H9 (cell line): Measurements from ENCODE around the gene ZNF652. TPM values are rescaled to one million over a fixed set of nuclear protein-coding genes. Genes with fewer than 3 reads are reported as not detected.
A peak's percentile ranks its signal among the peaks of the same experiment; 100 is the strongest.

Source experiments
- DNase-seq: peaks from one replicate; pipeline ENCODE4 v3.0.0-alpha.2; 2017
- H2AFZ ChIP-seq: one replicate; pipeline ENCODE4 v1.6.1; 2013; ENCODE audit warnings: mild to moderate bottlenecking, low read length, control low read depth, moderate library complexity
- H2AK5ac ChIP-seq: 2 replicates; pipeline ENCODE4 v1.6.1; 2013; ENCODE audit warnings: low read length, control low read depth, mixed read lengths; ENCODE audit not compliant: insufficient read length
- H2BK120ac ChIP-seq: one replicate; pipeline ENCODE4 v1.6.1; 2013; ENCODE audit warnings: low read depth, mild to moderate bottlenecking, low read length, control low read depth, inconsistent platforms; ENCODE audit not compliant: poor library complexity, severe bottlenecking
- H2BK12ac ChIP-seq: 2 replicates; pipeline ENCODE4 v1.6.1; 2013; ENCODE audit warnings: low read length, control low read depth, mixed read lengths, low read depth; ENCODE audit not compliant: insufficient read length
- H2BK15ac ChIP-seq: 2 replicates; pipeline ENCODE4 v1.6.1; 2013; ENCODE audit warnings: low read depth, low read length, control low read depth
- H2BK20ac ChIP-seq: one replicate; pipeline ENCODE4 v1.6.1; 2013; ENCODE audit warnings: low read depth, mild to moderate bottlenecking, low read length, control low read depth, inconsistent platforms; ENCODE audit not compliant: poor library complexity, severe bottlenecking
- H2BK5ac ChIP-seq: 2 replicates; pipeline ENCODE4 v1.6.1; 2013; ENCODE audit warnings: low read length, control low read depth, mixed read lengths; ENCODE audit not compliant: insufficient read length
- H3K14ac ChIP-seq: 2 replicates; pipeline ENCODE4 v1.6.1; 2013; ENCODE audit warnings: low read length, control low read depth; ENCODE audit not compliant: insufficient read depth
- H3K18ac ChIP-seq: 2 replicates; pipeline ENCODE4 v1.6.1; 2013; ENCODE audit warnings: low read depth, mild to moderate bottlenecking, mixed read lengths, low read length, control low read depth; ENCODE audit not compliant: insufficient read length
- H3K23ac ChIP-seq: 2 replicates; pipeline ENCODE4 v1.6.1; 2013; ENCODE audit warnings: low read length, control low read depth, mixed read lengths, low read depth; ENCODE audit not compliant: insufficient read length
- H3K23me2 ChIP-seq: 2 replicates; pipeline ENCODE4 v1.6.1; 2013; ENCODE audit warnings: low read depth, mild to moderate bottlenecking, mixed read lengths, low read length, control low read depth; ENCODE audit not compliant: insufficient read length, poor library complexity, severe bottlenecking
- H3K27ac ChIP-seq: 2 replicates; pipeline ENCODE4 v1.5.1; 2013; ENCODE audit warnings: low read length, control low read depth, mixed read lengths, low read depth; ENCODE audit not compliant: insufficient read length
- H3K27me3 ChIP-seq: 2 replicates; pipeline ENCODE4 v1.6.1; 2013; ENCODE audit warnings: low read length, control low read depth, inconsistent platforms; ENCODE audit not compliant: insufficient read depth
- H3K4ac ChIP-seq: 2 replicates; pipeline ENCODE4 v1.6.1; 2013; ENCODE audit warnings: low read depth, mild to moderate bottlenecking, control low read depth, inconsistent platforms, low read length, moderate library complexity
- H3K4me1 ChIP-seq: 2 replicates; pipeline ENCODE4 v1.6.1; 2013; ENCODE audit warnings: low read length, control low read depth, inconsistent platforms; ENCODE audit not compliant: insufficient read depth
- H3K4me2 ChIP-seq: 2 replicates; pipeline ENCODE4 v1.6.1; 2013; ENCODE audit warnings: low read length, control low read depth, mixed read lengths; ENCODE audit not compliant: insufficient read length, insufficient read depth
- H3K56ac ChIP-seq: 2 replicates; pipeline ENCODE4 v1.6.1; 2013; ENCODE audit warnings: low read depth, mild to moderate bottlenecking, mixed read lengths, low read length, control low read depth; ENCODE audit not compliant: insufficient read length
- H3K79me1 ChIP-seq: 2 replicates; pipeline ENCODE4 v1.6.1; 2013; ENCODE audit warnings: low read depth, mild to moderate bottlenecking, moderate library complexity, low read length, control low read depth, inconsistent platforms; ENCODE audit not compliant: insufficient read depth, poor library complexity, severe bottlenecking
- H3K79me2 ChIP-seq: 2 replicates; pipeline ENCODE4 v1.6.1; 2013; ENCODE audit warnings: low read length, control low read depth, inconsistent platforms; ENCODE audit not compliant: insufficient read depth
- H3K9ac ChIP-seq: 2 replicates; pipeline ENCODE4 v1.6.1; 2013; ENCODE audit warnings: low read length, control low read depth, mixed read lengths; ENCODE audit not compliant: insufficient read length; ENCODE audit errors: extremely low read depth
- H3K9me3 ChIP-seq: one replicate; pipeline ENCODE4 v1.6.1; 2013; ENCODE audit warnings: low read depth, low read length, inconsistent platforms; ENCODE audit not compliant: control insufficient read depth
- H3T11ph ChIP-seq: one replicate; pipeline ENCODE4 v1.6.1; 2013; ENCODE audit warnings: mild to moderate bottlenecking, low read length, control low read depth, inconsistent platforms
- H4K20me1 ChIP-seq: one replicate; pipeline ENCODE4 v1.6.1; 2013; ENCODE audit not compliant: control insufficient read depth, insufficient read length, insufficient read depth
- H4K5ac ChIP-seq: 2 replicates; pipeline ENCODE4 v1.6.1; 2013; ENCODE audit warnings: low read depth, mild to moderate bottlenecking, mixed read lengths, low read length, control low read depth; ENCODE audit not compliant: insufficient read length
- H4K8ac ChIP-seq: replicated peaks from 2 replicates; pipeline ENCODE4 v1.6.1; 2013; ENCODE audit warnings: low read length, control low read depth, mixed read lengths, low read depth; ENCODE audit not compliant: insufficient read length
- H4K91ac ChIP-seq: 2 replicates; pipeline ENCODE4 v1.6.1; 2013; ENCODE audit warnings: low read depth, mild to moderate bottlenecking, moderate library complexity, mixed read lengths, low read length, control low read depth; ENCODE audit not compliant: insufficient read length
- H3K27ac Mint-ChIP-seq, 3 experiments: 2 replicates in 2 of 3; 3 replicates in 1 of 3; pipeline ENCODE4 v1.8.0; 2020 to 2021; ENCODE audit warnings: mixed read lengths in 3 of 3, mild to moderate bottlenecking in 1 of 3, moderate library complexity in 1 of 3
- H3K27me3 Mint-ChIP-seq: 2 replicates; pipeline ENCODE4 v1.8.0; 2021; ENCODE audit warnings: low read depth, mild to moderate bottlenecking, moderate library complexity, mixed read lengths
- H3K36me3 Mint-ChIP-seq, 3 experiments: 2 replicates in 2 of 3; 3 replicates in 1 of 3; pipeline ENCODE4 v1.8.0; 2020 to 2021; ENCODE audit warnings: low read depth in 3 of 3, mixed read lengths in 3 of 3; ENCODE audit not compliant: insufficient read depth in 1 of 3
- H3K4me1 Mint-ChIP-seq, 2 experiments: 2 replicates each; pipeline ENCODE4 v1.8.0; 2020; ENCODE audit warnings: mixed read lengths in 2 of 2
- H3K4me3 Mint-ChIP-seq, 2 experiments: 2 replicates in 1 of 2; 3 replicates in 1 of 2; pipeline ENCODE4 v1.8.0; 2020 to 2021; ENCODE audit warnings: mild to moderate bottlenecking in 2 of 2, mixed read lengths in 2 of 2, moderate library complexity in 1 of 2
- H3K9me3 Mint-ChIP-seq, 2 experiments: 2 replicates in 1 of 2; 3 replicates in 1 of 2; pipeline ENCODE4 v1.8.0; 2020; ENCODE audit warnings: mild to moderate bottlenecking in 2 of 2, mixed read lengths in 2 of 2, moderate library complexity in 1 of 2
- WGBS: extraction: QIAGEN DNeasy Blood & Tissue Kit; methylation state at CpG from one replicate; pipeline ENCODE4 v1.1.7; 2013; ENCODE audit warnings: missing lambda C conversion rate, low lambda C conversion rate, mixed read lengths; ENCODE audit not compliant: insufficient read length; ENCODE audit errors: extremely low coverage; 5-methylcytosine and 5-hydroxymethylcytosine counted together
- total RNA-seq: library from RNA; stranded (reverse); gene quantifications from 2 replicates; pipeline ENCODE4 v1.2.1, GENCODE V29; 2021
- TF ChIP-seq, protein P1 (sequence below): fragments of 200-600 bp; sonication (generic); conservative IDR thresholded peaks from 3 replicates; pipeline ENCODE4 v1.8.0; 2021; ENCODE audit warnings: antibody characterized with exemption, mild to moderate bottlenecking

ZNF652 gene
- total RNA-seq, 1 experiment from 2014 or later = 33.6 TPM

DNA sequence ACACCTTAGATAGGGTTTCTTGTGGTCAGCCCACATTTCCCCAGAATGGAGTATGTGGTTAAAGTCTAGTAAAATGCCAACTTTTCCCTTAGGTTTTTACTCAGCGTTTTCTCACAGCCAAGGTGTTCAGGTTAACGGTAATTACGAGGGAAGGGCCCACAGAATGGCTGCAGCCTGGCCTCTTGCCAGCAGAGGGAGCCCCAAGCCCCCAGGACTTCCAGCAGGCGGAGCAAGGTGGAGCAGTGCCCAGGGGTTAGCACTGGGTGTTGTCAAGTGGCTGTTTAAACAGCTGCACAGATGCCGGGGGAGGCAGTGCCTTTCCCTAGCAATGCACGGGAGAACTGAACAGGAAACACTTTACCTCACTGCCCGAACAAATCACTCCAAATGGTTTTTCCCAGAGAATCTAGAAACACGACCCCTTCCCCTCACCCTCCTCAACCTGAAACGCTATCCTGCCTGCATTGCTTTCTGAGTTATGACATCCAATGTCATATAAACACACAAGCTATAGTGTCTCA, 46.0 kb upstream of the ZNF652 start:
- no peaks in the 10 kb centered on the region for H3K9me3 Mint-ChIP-seq
- no CpG with 5 or more reads among the region's 9 CpGs for WGBS

More for the DNA sequence above, 46.0 kb upstream of the ZNF652 start:
- Histone ChIP-seq H3K56ac (no peak overlapping the region), H3K4me1 (no peaks in the 10 kb centered on the region), H3K27me3 (no peaks in the 10 kb centered on the region), H4K91ac (no peak overlapping the region), H3K18ac (no peak overlapping the region), H3K4me2 (no peak overlapping the region), H2AFZ (no peak overlapping the region), H2AK5ac (no peak overlapping the region), H3T11ph (no peak overlapping the region), H3K27ac (no peak overlapping the region), H4K20me1 (peaks cover 2% of the 10 kb centered on the region), H3K79me1 (no peaks in the 10 kb centered on the region), H3K4ac (no peak overlapping the region), H2BK5ac (no peak overlapping the region), H3K23me2 (no peaks in the 10 kb centered on the region), H2BK15ac (no peak overlapping the region), H4K8ac (no peak overlapping the region), H2BK20ac (no peak overlapping the region), H3K79me2 (no peaks in the 10 kb centered on the region), H3K23ac (no peak overlapping the region), H2BK12ac (no peak overlapping the region), H2BK120ac (no peak overlapping the region), H3K14ac (no peak overlapping the region), H4K5ac (no peak overlapping the region), H3K9ac (no peak overlapping the region), H3K9me3 (no peaks in the 10 kb centered on the region)
- H3K4me1 Mint-ChIP-seq = peaks cover 3 to 5% of the 10 kb centered on the region in 2 experiments; a peak in 3 of 4 replicates
- TF ChIP-seq, protein P1, sequence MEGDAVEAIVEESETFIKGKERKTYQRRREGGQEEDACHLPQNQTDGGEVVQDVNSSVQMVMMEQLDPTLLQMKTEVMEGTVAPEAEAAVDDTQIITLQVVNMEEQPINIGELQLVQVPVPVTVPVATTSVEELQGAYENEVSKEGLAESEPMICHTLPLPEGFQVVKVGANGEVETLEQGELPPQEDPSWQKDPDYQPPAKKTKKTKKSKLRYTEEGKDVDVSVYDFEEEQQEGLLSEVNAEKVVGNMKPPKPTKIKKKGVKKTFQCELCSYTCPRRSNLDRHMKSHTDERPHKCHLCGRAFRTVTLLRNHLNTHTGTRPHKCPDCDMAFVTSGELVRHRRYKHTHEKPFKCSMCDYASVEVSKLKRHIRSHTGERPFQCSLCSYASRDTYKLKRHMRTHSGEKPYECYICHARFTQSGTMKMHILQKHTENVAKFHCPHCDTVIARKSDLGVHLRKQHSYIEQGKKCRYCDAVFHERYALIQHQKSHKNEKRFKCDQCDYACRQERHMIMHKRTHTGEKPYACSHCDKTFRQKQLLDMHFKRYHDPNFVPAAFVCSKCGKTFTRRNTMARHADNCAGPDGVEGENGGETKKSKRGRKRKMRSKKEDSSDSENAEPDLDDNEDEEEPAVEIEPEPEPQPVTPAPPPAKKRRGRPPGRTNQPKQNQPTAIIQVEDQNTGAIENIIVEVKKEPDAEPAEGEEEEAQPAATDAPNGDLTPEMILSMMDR = peak; percentile 98
- no peak overlapping the region for H3K27ac Mint-ChIP-seq
- peak overlapping the region in 1 of 2 experiments; percentile 53; a peak in 2 of 5 replicates for H3K4me3 Mint-ChIP-seq
- peak; percentile 92 for DNase-seq
- H3K27me3 Mint-ChIP-seq = no peaks in the 10 kb centered on the region
- peaks cover 59 to 96% (median 88%) of the 10 kb centered on the region in 3 experiments for H3K36me3 Mint-ChIP-seq
